Fibroblast of villous mesenchyme (primary cell): ENCODE data around the gene XYLT1. TPM values are rescaled to one million over a fixed set of nuclear protein-coding genes. Genes with fewer than 3 reads are reported as not detected.

ENCODE experiments used
- DNase-seq: peaks from one replicate; pipeline ENCODE4 v3.0.0-alpha.2; 2010; ENCODE audit warnings: low read depth
- H3K4me3 ChIP-seq: 2 replicates; pipeline ENCODE4 v1.5.1; 2011; ENCODE audit warnings: low read depth, mild to moderate bottlenecking, low read length
- CTCF ChIP-seq: IDR thresholded peaks from 2 replicates; pipeline ENCODE4 v1.5.1; 2012; ENCODE audit warnings: low read depth, mild to moderate bottlenecking, low read length; ENCODE audit not compliant: insufficient read depth
- total RNA-seq: library from RNA; depleted of rRNA; stranded (reverse); fragments of >200 nt; gene quantifications from 2 replicates; pipeline ENCODE4 v1.2.3, GENCODE V29; 2012

The XYLT1 gene
- total RNA-seq, result 2.6 and 10.6 TPM in 2 replicates

DNA sequence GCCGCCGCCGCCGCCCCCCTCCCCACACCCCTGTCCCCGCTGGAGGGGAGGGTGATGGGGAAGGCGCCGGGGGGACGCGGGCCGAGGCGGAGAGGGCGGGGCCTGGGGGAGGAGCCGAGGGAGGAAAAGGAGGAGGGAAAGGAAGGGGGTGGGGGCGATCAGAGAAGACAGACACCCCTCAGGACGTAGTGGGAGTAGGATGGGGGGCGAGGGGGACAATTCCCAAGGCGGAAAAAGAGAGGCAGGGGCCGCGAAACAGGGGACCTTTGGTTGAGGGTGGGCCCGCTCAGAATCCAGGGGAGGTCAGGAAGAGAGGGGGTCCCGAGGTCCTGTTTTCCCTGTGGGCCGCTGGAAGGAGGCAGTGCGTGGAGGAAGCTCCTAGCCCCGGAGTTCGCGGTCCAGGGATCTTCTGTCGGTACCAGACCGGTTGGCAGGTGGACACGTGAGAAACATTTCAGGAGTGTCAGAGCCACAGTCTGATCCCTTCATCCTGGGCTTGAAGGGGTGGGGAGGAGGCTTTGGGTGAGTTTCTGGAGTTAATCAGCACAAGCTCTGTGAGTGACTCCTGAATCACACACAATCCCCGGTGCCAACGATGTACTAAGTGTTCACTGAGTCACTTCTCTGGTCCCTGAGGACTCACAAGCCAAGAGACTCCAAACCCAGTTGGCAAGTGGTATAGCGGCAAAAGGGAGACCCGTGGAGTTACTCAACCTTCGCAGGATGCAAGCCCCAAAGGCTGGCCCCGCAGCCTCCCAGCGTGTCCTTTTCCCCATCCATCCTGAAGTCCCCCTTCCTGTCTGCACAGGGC is at the start of gene XYLT1:
XYLT1 (minus strand) TSS at position 53 of the 811 bp plus-strand sequence. CDS start 164 bp downstream, outside the sequence.
- peak; percentile 50 for DNase-seq
- TF ChIP-seq CTCF, result no peak
- H3K4me3 ChIP-seq, result peak within 1 kb of the TSS; percentile 71

DNA sequence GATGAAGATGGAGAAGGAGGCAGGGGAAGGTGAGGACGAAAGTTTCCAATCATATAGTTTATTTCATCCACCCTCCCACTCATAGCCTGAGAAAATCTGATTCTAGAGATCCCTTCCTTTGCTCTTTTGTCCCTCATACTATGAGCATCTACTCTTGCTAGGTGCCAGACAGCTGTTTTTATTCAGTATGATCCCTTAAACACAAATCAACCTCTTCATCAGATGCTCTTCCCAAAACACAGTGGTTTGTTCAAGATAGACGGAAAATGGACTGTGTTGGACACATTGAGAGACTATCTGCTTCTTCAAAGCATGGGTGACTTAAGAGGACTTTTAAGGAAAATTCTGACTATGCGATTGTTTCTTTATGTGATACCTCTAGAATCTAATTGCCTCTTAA is 49.4 kb upstream of the XYLT1 start:
- DNase-seq, result no peak
- no peak overlapping the region for H3K4me3 ChIP-seq
- no peak for TF ChIP-seq CTCF

DNA sequence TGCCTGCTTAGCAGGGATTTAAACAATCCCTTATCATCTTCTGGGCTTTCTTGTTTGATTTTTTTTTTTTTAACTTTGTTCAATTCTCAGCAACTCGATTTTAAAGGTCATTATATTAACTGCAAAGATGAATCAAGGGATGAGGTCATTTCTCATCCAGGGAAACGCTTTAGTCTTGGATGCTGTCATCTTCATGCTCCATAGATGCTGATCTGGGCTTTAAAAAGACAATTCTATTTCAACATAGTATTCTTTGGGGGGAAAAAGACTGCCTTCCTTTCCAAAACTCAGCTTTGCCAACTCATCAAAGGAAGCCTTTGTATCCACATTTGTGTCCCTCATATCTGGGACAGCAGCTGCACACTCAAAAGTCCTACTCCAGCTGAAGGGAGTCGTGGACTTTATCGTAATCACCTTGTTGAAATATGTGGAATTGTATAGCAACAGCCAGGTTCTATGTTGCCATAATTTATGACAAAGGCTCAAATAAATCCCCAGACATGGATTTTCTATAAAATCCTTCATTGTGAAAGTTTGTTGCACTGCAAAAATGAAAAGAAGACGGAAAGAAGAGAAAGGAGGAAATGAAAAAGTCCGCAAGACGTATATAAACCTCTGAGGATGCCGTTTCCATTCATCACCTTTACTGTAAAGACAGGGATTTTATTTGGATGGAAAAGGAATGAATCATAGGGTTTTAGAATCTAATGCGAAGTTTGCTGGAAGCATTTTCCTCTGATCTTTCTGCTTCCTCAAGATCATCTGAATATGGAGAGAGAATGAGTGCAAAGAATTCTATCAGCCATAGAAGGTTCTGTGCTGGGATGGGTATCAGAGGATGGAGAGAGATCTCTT is 48.6 kb upstream of the XYLT1 start:
- no peak for TF ChIP-seq CTCF
- DNase-seq, result peak; percentile 53
- no peak overlapping the region for H3K4me3 ChIP-seq

- no peak for TF ChIP-seq CTCF
- DNase-seq, result peak; percentile 44
- H3K4me3 ChIP-seq, result no peak overlapping the region
Measured at GRCh38 chr16:17518441-17518840, 47.7 kb upstream of the XYLT1 start.

- peak; percentile 59 for DNase-seq
- no peak for TF ChIP-seq CTCF
- no peak overlapping the region for H3K4me3 ChIP-seq
Measured at GRCh38 chr16:17515421-17516210, 44.9 kb upstream of the XYLT1 start.

GRCh38 chr16:17512636-17513220 is 42.0 kb upstream of the XYLT1 start:
- no peak for DNase-seq
- no peak for TF ChIP-seq CTCF
- no peak overlapping the region for H3K4me3 ChIP-seq
